ENCODE data around the gene SCNN1A. TPM values are rescaled to one million over a fixed set of nuclear protein-coding genes. Genes with fewer than 3 reads are reported as not detected.

The SCNN1A gene
- total RNA-seq, 4 donors from 2014 or later = 88.9 to 266 (median 111) TPM

- peak overlapping the region; percentile 89 to 96 (median 89) for H3K27ac ChIP-seq
- intact Hi-C loops (cut with DNase I) = no loop called here
- TF ChIP-seq CTCF (IDR thresholded peaks at IDR 0.05) (no peak), POLR2A (IDR thresholded peaks at IDR 0.05) (peak in 1 of 4 donors; percentile 3)
- H3K9me3 ChIP-seq = no peaks in the 10 kb centered on the region
- DNase-seq = no peak
- H3K36me3 ChIP-seq = peaks cover 0 to 44% (median 7%) of the 10 kb centered on the region in 3 donors
- peak overlapping the region in 2 of 4 donors; percentile 45 to 57 for H3K4me3 ChIP-seq
- peaks cover 34 to 63% (median 39%) of the 10 kb centered on the region in 3 donors for H3K4me1 ChIP-seq
- 9 to 42% methylated on average over 5 to 6 of the region's 11 CpGs for WGBS, 2 donors
- peaks cover 0 to 21% (median 0%) of the 10 kb centered on the region in 4 donors for H3K27me3 ChIP-seq
These were observed 62.6 kb downstream of the SCNN1A start for GRCh38 chr12:6312529-6313325.

GRCh38 chr12:6311822-6312528, 63.4 kb downstream of the SCNN1A start:
- peaks cover 0 to 21% (median 0%) of the 10 kb centered on the region in 4 donors for H3K27me3 ChIP-seq
- H3K36me3 ChIP-seq = peaks cover 0 to 36% (median 7%) of the 10 kb centered on the region in 3 donors
- H3K27ac ChIP-seq = peak overlapping the region; percentile 89 to 96 (median 89)
- TF ChIP-seq CTCF (IDR thresholded peaks at IDR 0.05) = no peak
- TF ChIP-seq POLR2A (IDR thresholded peaks at IDR 0.05) = peak in 1 of 4 donors; percentile 43
- peaks cover 40 to 70% (median 45%) of the 10 kb centered on the region in 3 donors for H3K4me1 ChIP-seq
- WGBS, 2 donors = 49 to 85% methylated on average over 6 to 7 of the region's 8 CpGs
- DNase-seq = no peak
- H3K4me3 ChIP-seq = peak overlapping the region in 3 of 4 donors; percentile 12 to 57 (median 45)
- no peaks in the 10 kb centered on the region for H3K9me3 ChIP-seq
- intact Hi-C loops (cut with DNase I) = no loop called here

- no peak for DNase-seq
- H3K27me3 ChIP-seq = peaks cover 0 to 21% (median 0%) of the 10 kb centered on the region in 4 donors
- 20 to 29% methylated on average over 14 to 22 of the region's 43 CpGs for WGBS, 2 donors
- intact Hi-C loops (cut with DNase I) = no loop called here
- H3K36me3 ChIP-seq = peaks cover 0 to 26% (median 5%) of the 10 kb centered on the region in 3 donors
- no peak for TF ChIP-seq POLR2A (IDR thresholded peaks at IDR 0.05)
- TF ChIP-seq CTCF (IDR thresholded peaks at IDR 0.05) = no peak
- H3K27ac ChIP-seq = peak overlapping the region; percentile 89 to 96 (median 89)
- H3K4me3 ChIP-seq = peak overlapping the region; percentile 45 to 77 (median 55)
- peaks cover 45 to 74% (median 48%) of the 10 kb centered on the region in 3 donors for H3K4me1 ChIP-seq
- no peaks in the 10 kb centered on the region for H3K9me3 ChIP-seq
These were observed 64.4 kb downstream of the SCNN1A start for GRCh38 chr12:6310771-6311610.

- Histone ChIP-seq H3K9me3 (no peaks in the 10 kb centered on the region), H3K36me3 (no peaks in the 10 kb centered on the region), H3K27me3 (peaks cover 0 to 21% (median 0%) of the 10 kb centered on the region in 4 donors), H3K4me3 (no peak overlapping the region), H3K4me1 (peaks cover 31 to 56% (median 34%) of the 10 kb centered on the region in 3 donors), H3K27ac (peak overlapping the region in 3 of 4 donors; percentile 20 to 47 (median 39))
- TF ChIP-seq POLR2A (IDR thresholded peaks at IDR 0.05) (no peak), CTCF (IDR thresholded peaks at IDR 0.05) (no peak)
- intact Hi-C loops (cut with DNase I) = no loop called here
- DNase-seq = no peak
- 63 to 70% methylated on average over 4 to 5 of the region's 5 CpGs for WGBS, 2 donors
These were observed 67.8 kb downstream of the SCNN1A start for GRCh38 chr12:6307529-6307928.
